ENCODE data around the gene RNF13.

GRCh38 chr3:149965278-149965677 is 152.3 kb downstream of the RNF13 start:
- TF ChIP-seq CTCF (IDR thresholded peaks at IDR 0.05; ENCODE audit: insufficient read depth, low read length, poor library complexity, severe bottlenecking) (no peak), EZH2phosphoT487 (conservative IDR thresholded peaks at IDR 0.05; ENCODE audit: low read length) (no peak)
